ENCODE measurements around the gene CHFR.
"Not testable (repeated sequence)": the region's sequence is repeated elsewhere in the genome, so short reads cannot be mapped to it uniquely, and the experiment has no call there.

Gene CHFR

DNA sequence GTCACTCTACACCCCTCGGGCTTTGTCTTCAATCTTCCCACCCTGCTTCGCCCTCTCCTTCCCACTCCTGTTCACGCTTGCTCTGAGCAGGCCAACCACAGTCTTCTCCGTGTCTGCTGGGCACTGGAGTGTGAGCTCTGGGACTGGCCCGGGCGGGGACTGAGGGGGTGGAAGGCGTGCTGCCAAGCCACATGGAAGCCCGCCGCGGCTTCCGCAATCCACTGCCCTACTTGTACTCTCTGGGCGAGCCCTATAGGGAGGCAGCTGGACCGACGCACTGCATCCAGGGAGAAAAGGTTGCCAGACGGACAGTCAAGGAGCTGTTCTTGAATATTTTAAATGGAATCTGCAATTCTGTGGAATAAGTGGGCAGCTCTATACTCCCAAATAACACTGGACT, 83.5 kb downstream of the CHFR start:
- Histone ChIP-seq H3K4me3 (ENCODE audit: low read depth in 1 of 2, low read length in 2 of 2) (no peak overlapping the region), H3K27me3 (ENCODE audit: low read depth, low read length) (no peaks in the 10 kb centered on the region), H3K9me3 (ENCODE audit: control insufficient read depth in 1 of 2, low read length in 2 of 2) (no peaks in the 10 kb centered on the region), H3K4me1 (ENCODE audit: control insufficient read depth in 1 of 2, insufficient read depth in 2 of 2, low read length in 2 of 2) (no peaks in the 10 kb centered on the region), H3K36me3 (ENCODE audit: control insufficient read depth in 1 of 2, insufficient read depth in 2 of 2, low read length in 2 of 2) (peaks cover 56 to 92% of the 10 kb centered on the region in 2 donors), H3K27ac (ENCODE audit: low read length) (no peak overlapping the region)

GRCh38 chr12:132803125-132803524, 84.3 kb downstream of the CHFR start:
- no peaks in the 10 kb centered on the region for H3K9me3 ChIP-seq (ENCODE audit: control insufficient read depth in 1 of 2, low read length in 2 of 2)
- H3K4me1 ChIP-seq (ENCODE audit: control insufficient read depth in 1 of 2, insufficient read depth in 2 of 2, low read length in 2 of 2): no peaks in the 10 kb centered on the region
- peaks cover 51 to 91% of the 10 kb centered on the region in 2 donors for H3K36me3 ChIP-seq (ENCODE audit: control insufficient read depth in 1 of 2, insufficient read depth in 2 of 2, low read length in 2 of 2)
- no peak overlapping the region for H3K27ac ChIP-seq (ENCODE audit: low read length)
- H3K27me3 ChIP-seq (ENCODE audit: low read depth, low read length): no peaks in the 10 kb centered on the region
- no peak overlapping the region for H3K4me3 ChIP-seq (ENCODE audit: low read depth in 1 of 2, low read length in 2 of 2)

GRCh38 chr12:132801741-132802140, 85.7 kb downstream of the CHFR start:
- H3K27ac ChIP-seq (ENCODE audit: low read length): no peak overlapping the region
- no peak overlapping the region for H3K4me3 ChIP-seq (ENCODE audit: low read depth in 1 of 2, low read length in 2 of 2)
- H3K9me3 ChIP-seq (ENCODE audit: control insufficient read depth in 1 of 2, low read length in 2 of 2): no peaks in the 10 kb centered on the region
- no peaks in the 10 kb centered on the region for H3K27me3 ChIP-seq (ENCODE audit: low read depth, low read length)
- H3K36me3 ChIP-seq (ENCODE audit: control insufficient read depth in 1 of 2, insufficient read depth in 2 of 2, low read length in 2 of 2): peaks cover 45 to 92% of the 10 kb centered on the region in 2 donors
- H3K4me1 ChIP-seq (ENCODE audit: control insufficient read depth in 1 of 2, insufficient read depth in 2 of 2, low read length in 2 of 2): no peaks in the 10 kb centered on the region

GRCh38 chr12:132798836-132799235, 88.6 kb downstream of the CHFR start:
- Histone ChIP-seq H3K27me3 (ENCODE audit: low read depth, low read length) (no peaks in the 10 kb centered on the region), H3K9me3 (ENCODE audit: control insufficient read depth in 1 of 2, low read length in 2 of 2) (no peaks in the 10 kb centered on the region), H3K4me3 (ENCODE audit: low read depth in 1 of 2, low read length in 2 of 2) (no peak overlapping the region), H3K27ac (ENCODE audit: low read length) (no peak overlapping the region), H3K36me3 (ENCODE audit: control insufficient read depth in 1 of 2, insufficient read depth in 2 of 2, low read length in 2 of 2) (peaks cover 44 to 94% of the 10 kb centered on the region in 2 donors), H3K4me1 (ENCODE audit: control insufficient read depth in 1 of 2, insufficient read depth in 2 of 2, low read length in 2 of 2) (no peaks in the 10 kb centered on the region)

- no peaks in the 10 kb centered on the region for H3K27me3 ChIP-seq (ENCODE audit: low read depth, low read length)
- no peak overlapping the region for H3K27ac ChIP-seq (ENCODE audit: low read length)
- H3K4me1 ChIP-seq (ENCODE audit: control insufficient read depth in 1 of 2, insufficient read depth in 2 of 2, low read length in 2 of 2): no peaks in the 10 kb centered on the region
- no peak overlapping the region for H3K4me3 ChIP-seq (ENCODE audit: low read depth in 1 of 2, low read length in 2 of 2)
- H3K9me3 ChIP-seq (ENCODE audit: control insufficient read depth in 1 of 2, low read length in 2 of 2): no peaks in the 10 kb centered on the region
- H3K36me3 ChIP-seq (ENCODE audit: control insufficient read depth in 1 of 2, insufficient read depth in 2 of 2, low read length in 2 of 2): peaks cover 40 to 90% of the 10 kb centered on the region in 2 donors
Measured at GRCh38 chr12:132797820-132798570, 89.4 kb downstream of the CHFR start.

- Histone ChIP-seq H3K36me3 (ENCODE audit: control insufficient read depth in 1 of 2, insufficient read depth in 2 of 2, low read length in 2 of 2) (peaks cover 41 to 82% of the 10 kb centered on the region in 2 donors), H3K9me3 (ENCODE audit: control insufficient read depth in 1 of 2, low read length in 2 of 2) (no peaks in the 10 kb centered on the region), H3K27me3 (ENCODE audit: low read depth, low read length) (no peaks in the 10 kb centered on the region)
Measured at GRCh38 chr12:132795847-132796246, 91.6 kb downstream of the CHFR start.

GRCh38 chr12:132791940-132792339, 95.5 kb downstream of the CHFR start:
- not testable (repeated sequence) for H3K4me1 ChIP-seq (ENCODE audit: control insufficient read depth in 1 of 2, insufficient read depth in 2 of 2, low read length in 2 of 2); H3K4me3 ChIP-seq (ENCODE audit: low read depth in 1 of 2, low read length in 2 of 2); H3K9me3 ChIP-seq (ENCODE audit: control insufficient read depth in 1 of 2, low read length in 2 of 2); H3K27ac ChIP-seq (ENCODE audit: low read length); H3K27me3 ChIP-seq (ENCODE audit: low read depth, low read length)
- H3K36me3 ChIP-seq (ENCODE audit: control insufficient read depth in 1 of 2, insufficient read depth in 2 of 2, low read length in 2 of 2): peaks cover 33 to 70% of the 10 kb centered on the region in 2 donors

More at GRCh38 chr12:132795847-132796246, 91.6 kb downstream of the CHFR start:
- Histone ChIP-seq H3K4me3 (ENCODE audit: low read depth in 1 of 2, low read length in 2 of 2) (no peak overlapping the region), H3K27ac (ENCODE audit: low read length) (no peak overlapping the region), H3K4me1 (ENCODE audit: control insufficient read depth in 1 of 2, insufficient read depth in 2 of 2, low read length in 2 of 2) (no peaks in the 10 kb centered on the region)

DNA sequence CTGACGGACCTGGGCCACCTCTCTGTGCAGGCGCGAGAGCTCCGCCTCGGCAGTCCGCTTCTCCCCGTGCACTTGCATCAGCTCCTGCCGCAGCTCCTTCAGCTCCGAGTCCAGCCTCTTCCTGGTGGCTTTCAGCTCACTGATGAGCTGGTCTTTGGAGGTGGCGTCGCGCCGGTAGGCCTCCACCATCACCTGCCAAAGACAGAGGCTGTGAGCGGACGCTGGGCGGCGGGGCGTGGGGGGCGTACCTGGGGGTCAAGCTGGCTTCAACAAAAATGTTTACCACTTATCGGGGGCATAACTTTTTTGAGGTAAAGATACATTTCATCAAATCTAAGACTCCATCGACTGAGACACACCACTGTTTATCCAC, 98.3 kb downstream of the CHFR start:
- Histone ChIP-seq H3K4me1 (ENCODE audit: control insufficient read depth in 1 of 2, insufficient read depth in 2 of 2, low read length in 2 of 2) (no peaks in the 10 kb centered on the region), H3K27ac (ENCODE audit: low read length) (no peak overlapping the region), H3K27me3 (ENCODE audit: low read depth, low read length) (no peaks in the 10 kb centered on the region), H3K36me3 (ENCODE audit: control insufficient read depth in 1 of 2, insufficient read depth in 2 of 2, low read length in 2 of 2) (peaks cover 27 to 69% of the 10 kb centered on the region in 2 donors), H3K9me3 (ENCODE audit: control insufficient read depth in 1 of 2, low read length in 2 of 2) (no peaks in the 10 kb centered on the region), H3K4me3 (ENCODE audit: low read depth in 1 of 2, low read length in 2 of 2) (no peak overlapping the region)

GRCh38 chr12:132788375-132789098, 98.9 kb downstream of the CHFR start:
- H3K9me3 ChIP-seq (ENCODE audit: control insufficient read depth in 1 of 2, low read length in 2 of 2): no peaks in the 10 kb centered on the region
- H3K4me1 ChIP-seq (ENCODE audit: control insufficient read depth in 1 of 2, insufficient read depth in 2 of 2, low read length in 2 of 2): no peaks in the 10 kb centered on the region
- H3K27me3 ChIP-seq (ENCODE audit: low read depth, low read length): no peaks in the 10 kb centered on the region
- no peak overlapping the region for H3K27ac ChIP-seq (ENCODE audit: low read length)
- H3K36me3 ChIP-seq (ENCODE audit: control insufficient read depth in 1 of 2, insufficient read depth in 2 of 2, low read length in 2 of 2): peaks cover 25 to 69% of the 10 kb centered on the region in 2 donors
- no peak overlapping the region for H3K4me3 ChIP-seq (ENCODE audit: low read depth in 1 of 2, low read length in 2 of 2)

GRCh38 chr12:132787877-132788276, 99.5 kb downstream of the CHFR start:
- H3K4me3 ChIP-seq (ENCODE audit: low read depth in 1 of 2, low read length in 2 of 2): no peak overlapping the region
- peaks cover 25 to 75% of the 10 kb centered on the region in 2 donors for H3K36me3 ChIP-seq (ENCODE audit: control insufficient read depth in 1 of 2, insufficient read depth in 2 of 2, low read length in 2 of 2)
- H3K27ac ChIP-seq (ENCODE audit: low read length): no peak overlapping the region
- no peaks in the 10 kb centered on the region for H3K4me1 ChIP-seq (ENCODE audit: control insufficient read depth in 1 of 2, insufficient read depth in 2 of 2, low read length in 2 of 2)
- no peaks in the 10 kb centered on the region for H3K27me3 ChIP-seq (ENCODE audit: low read depth, low read length)
- H3K9me3 ChIP-seq (ENCODE audit: control insufficient read depth in 1 of 2, low read length in 2 of 2): no peaks in the 10 kb centered on the region

- no peak overlapping the region for H3K27ac ChIP-seq (ENCODE audit: low read length)
- no peak overlapping the region for H3K4me3 ChIP-seq (ENCODE audit: low read depth in 1 of 2, low read length in 2 of 2)
- no peaks in the 10 kb centered on the region for H3K9me3 ChIP-seq (ENCODE audit: control insufficient read depth in 1 of 2, low read length in 2 of 2)
- peaks cover 29 to 80% of the 10 kb centered on the region in 2 donors for H3K36me3 ChIP-seq (ENCODE audit: control insufficient read depth in 1 of 2, insufficient read depth in 2 of 2, low read length in 2 of 2)
- H3K27me3 ChIP-seq (ENCODE audit: low read depth, low read length): no peaks in the 10 kb centered on the region
- H3K4me1 ChIP-seq (ENCODE audit: control insufficient read depth in 1 of 2, insufficient read depth in 2 of 2, low read length in 2 of 2): no peaks in the 10 kb centered on the region
Measured at GRCh38 chr12:132786192-132786591, 101.2 kb downstream of the CHFR start.
